A549 treated with dexamethasone at 1 μM for 4 hours (cell line): Measurements from ENCODE around the gene PKDREJ. TPM values are rescaled to one million over a fixed set of nuclear protein-coding genes. Genes with fewer than 3 reads are reported as not detected.

Experiments used
- total RNA-seq: library from RNA; stranded (reverse); fragments of 200-300 nt; extraction: Qiagen RNA extraction; gene quantifications from 5 replicates; pipeline ENCODE4 v1.2.3, GENCODE V29; 2022

PKDREJ gene, protein sequence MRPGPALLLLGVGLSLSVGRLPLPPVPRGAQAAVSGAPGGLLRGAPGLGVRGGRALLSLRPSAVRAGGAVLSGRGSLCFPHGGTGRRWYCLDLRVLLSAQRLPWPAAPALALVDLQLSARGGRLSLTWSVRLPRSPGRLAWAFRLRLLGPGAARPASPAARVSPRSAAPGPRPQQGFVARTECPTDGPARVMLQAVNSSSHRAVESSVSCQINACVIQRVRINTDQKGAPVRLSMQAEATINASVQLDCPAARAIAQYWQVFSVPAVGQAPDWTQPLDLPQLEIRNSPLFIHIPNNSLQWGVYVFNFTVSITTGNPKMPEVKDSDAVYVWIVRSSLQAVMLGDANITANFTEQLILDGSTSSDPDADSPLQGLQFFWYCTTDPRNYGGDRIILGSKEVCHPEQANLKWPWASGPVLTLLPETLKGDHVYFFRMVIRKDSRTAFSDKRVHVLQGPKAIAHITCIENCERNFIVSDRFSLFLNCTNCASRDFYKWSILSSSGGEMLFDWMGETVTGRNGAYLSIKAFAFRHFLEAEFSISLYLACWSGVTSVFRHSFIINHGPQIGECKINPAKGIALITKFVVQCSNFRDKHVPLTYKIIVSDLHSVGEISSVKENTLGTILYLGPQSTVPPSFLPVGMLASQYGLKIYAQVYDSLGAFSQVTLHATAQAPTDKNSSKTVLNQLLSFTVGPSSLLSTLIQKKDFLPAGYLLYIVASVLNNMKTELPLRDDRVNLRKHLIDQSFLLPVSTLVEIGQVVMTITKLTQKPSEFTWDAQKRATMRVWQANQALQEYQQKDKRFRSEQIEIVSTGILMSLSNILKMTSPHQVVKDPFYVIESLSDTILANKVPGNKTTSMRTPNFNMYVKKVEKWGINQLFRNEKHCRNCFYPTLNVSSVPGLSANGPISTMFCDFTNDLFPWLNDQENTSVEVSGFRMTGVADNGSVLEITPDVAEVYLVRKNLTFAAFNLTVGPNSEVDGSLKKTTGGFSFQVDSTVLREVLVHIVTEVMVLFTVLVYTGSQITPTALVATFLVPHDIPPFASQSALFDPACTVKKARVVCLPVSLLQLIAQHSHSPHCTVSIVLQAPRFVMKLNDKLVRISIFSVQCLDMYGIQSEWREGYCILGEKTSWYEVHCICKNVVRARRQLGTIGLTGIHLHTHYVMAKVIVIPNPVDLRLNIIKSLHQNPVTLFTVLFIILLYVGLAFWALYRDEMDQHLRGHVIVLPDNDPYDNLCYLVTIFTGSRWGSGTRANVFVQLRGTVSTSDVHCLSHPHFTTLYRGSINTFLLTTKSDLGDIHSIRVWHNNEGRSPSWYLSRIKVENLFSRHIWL (N-terminal part only)
- total RNA-seq: not detected in 5 replicates

DNA sequence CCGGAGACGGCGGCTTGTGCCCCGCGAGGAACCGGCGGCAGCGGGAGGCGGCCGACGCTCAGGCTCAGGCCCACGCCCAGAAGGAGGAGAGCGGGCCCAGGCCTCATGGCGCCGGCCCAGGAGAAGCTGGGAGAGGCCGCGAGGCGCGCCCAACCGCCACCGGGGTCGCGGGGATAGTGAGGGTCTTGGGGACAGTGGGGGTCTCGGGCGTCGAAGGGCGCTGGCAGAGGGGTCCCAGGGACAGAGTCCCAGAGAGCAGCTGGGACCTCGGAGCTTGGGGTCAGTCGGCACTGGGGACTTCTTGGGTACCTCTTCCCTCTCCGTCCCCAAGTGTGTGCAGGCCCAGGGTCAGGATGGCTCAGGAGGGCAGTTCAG, at the start of gene PKDREJ:
TSS of gene PKDREJ (minus strand) at position 128 of the 375 bp plus-strand sequence. CDS start at position 107, 21 bp downstream.

DNA sequence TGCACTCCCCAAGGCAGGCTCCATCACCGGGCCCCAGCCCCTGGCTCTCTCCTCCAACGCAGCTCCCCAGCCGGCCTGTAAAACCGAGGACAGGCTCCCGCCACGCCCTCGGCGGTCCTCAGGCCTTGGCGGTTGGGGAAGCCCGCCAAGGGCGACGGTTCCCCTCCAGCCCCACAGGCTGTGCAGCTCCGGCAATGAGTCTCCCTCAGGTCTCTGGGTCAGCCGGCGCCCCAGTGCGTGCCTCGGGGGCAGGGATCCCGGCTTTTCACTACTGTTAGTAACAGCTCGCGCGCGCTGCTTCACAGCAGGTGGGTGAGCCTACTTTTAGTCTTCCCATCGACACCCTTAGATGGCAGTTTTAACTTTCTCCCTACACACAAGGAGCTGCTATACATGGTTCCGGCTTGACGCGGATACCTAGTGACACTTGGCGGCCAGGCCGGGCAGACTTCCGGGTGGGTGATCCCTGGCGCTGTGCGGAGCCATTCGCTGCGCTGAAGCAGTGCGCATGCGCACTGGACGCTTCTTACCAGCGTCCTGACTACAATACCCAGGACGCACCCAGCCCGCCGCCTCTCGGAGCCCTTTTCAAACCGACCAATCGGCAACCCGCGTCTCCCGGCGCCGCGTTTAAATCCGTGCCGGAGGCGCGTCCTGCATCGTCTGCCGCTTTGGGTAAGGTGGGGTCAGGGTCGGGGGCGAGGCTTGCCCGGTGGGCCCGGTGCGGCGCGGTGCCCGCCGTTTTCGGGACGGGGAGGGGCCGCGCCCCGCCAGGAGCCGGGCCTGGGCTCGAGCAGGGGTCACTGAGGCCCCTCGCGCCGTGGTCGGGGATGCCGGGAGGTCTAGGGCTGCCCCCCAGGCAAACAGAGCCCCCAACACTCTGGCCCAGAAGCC, 33.4 kb upstream of the PKDREJ start, which contains the start of gene GTSE1:
TSS of gene GTSE1 (plus strand) at position 614 of the 894 bp plus-strand sequence. CDS start 531 bp downstream, outside the sequence.

DNA sequence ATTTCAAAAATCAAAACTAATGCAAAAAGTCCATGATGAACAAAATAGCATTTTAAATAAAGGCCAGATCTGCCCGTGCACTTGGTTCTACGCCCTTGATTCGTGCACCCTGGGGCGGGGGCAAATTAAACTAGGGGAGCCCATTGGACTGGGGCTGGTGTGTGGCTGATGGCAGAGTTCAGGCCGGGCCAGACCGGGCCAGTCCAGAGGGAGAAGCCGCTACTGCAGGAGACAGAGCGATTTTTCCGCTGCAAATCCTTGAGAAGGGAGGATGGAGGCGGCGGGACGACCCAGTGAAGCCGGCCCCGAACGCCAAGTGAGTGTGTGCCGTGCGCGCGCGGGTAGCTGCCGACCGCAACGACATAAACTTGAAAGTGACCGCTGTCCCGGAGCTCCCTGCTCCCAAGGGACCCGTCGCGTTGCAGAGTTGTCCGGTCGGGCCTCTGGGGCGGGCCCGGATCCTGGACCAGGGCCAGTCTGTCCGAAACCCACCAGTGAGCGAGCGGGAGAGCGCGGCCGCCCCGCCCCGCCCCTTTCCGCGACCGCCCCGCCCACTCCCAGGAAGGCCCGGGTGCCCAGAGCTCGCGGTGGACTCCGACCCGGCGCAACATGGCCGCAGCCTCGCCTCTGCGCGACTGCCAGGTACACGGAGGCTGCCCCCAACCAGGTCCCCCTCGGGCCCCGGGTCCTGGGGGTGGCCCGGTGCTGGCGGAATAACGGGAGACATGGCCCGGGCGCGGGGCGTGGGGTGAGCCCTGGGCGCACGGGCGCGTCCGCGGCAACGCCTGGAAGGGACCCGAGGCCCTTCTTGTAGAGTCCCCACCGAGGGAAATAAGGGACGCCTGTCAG, 4.5 kb upstream of the PKDREJ start, which contains the start of gene TTC38:
TSS of gene TTC38 (plus strand) at position 578 of the 849 bp plus-strand sequence. CDS start at position 610, 32 bp downstream.

DNA sequence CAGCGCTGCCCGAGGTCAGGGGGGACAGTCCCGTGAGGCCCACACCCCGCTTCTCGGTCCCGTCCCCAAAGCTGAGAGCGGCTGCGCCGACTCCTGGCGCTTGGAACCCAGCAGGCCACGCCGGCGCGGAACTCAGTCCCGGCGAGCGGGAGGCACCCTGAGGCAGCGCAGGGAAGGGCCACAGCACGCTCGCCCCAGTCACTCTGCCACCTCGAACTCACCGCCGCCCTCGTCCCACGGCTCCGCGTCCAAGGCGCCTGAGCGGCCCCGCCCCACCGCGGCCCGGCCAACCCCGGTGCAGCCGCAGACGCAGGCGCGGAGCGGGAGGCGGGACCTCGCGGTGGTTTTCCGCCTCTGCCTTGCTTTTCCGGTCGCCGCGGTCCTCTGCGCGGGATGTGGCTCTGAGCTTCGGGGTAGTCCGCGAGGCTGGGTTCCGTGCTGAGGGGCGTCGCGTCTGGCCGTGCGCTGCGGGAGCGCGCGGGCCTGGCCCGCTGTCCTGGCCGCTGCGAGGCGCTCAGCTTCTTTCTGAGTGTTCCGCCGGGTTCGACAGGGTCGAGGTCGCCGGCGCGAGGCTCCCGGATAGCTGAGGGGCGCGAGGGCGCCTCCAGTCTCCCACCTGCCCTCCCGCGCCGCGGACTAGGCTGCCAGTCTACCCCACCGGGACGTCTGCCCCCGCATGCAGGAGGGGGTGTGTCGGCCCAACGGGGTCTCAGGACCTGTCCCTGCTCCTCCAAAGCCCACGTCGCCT, 12.9 kb downstream of the PKDREJ start, which contains the start of gene CDPF1:
TSS of gene CDPF1 (minus strand) at position 259 of the 748 bp plus-strand sequence. CDS start 2,009 bp downstream, outside the sequence.

Other genes with a start within 250 kb of the PKDREJ start
- gene PPARA, start 112.8 kb downstream of the PKDREJ start, total RNA-seq: 1.3 to 2.5 TPM (median 1.5 TPM) in 5 replicates
- gene CDPF1, start 13.1 kb downstream of the PKDREJ start, total RNA-seq: 7.5 to 10.1 TPM (median 8.6 TPM) in 5 replicates
- gene TTC38, start 4.7 kb upstream of the PKDREJ start, total RNA-seq: 10.3 to 13.8 TPM (median 12.5 TPM) in 5 replicates
- gene GTSE1, start 33.5 kb upstream of the PKDREJ start, total RNA-seq: 22.7 to 34.7 TPM (median 33.6 TPM) in 5 replicates
- 30.2 to 40.1 TPM (median 35.0 TPM) in 5 replicates for gene TRMU, start 72.4 kb upstream of the PKDREJ start, total RNA-seq